Epithelial cell of esophagus (primary cell): ENCODE measurements around the gene RNF220.

ENCODE experiments used
- DNase-seq: peaks from one replicate; pipeline ENCODE4 v3.0.0; 2010; ENCODE audit warnings: low read depth
- H3K4me3 ChIP-seq: 2 replicates; pipeline ENCODE4 v1.5.1; 2011; ENCODE audit warnings: mild to moderate bottlenecking, low read length, control low read depth
- TF ChIP-seq, protein P1 (sequence below): IDR thresholded peaks from 2 replicates; pipeline ENCODE4 v1.5.1; 2011; ENCODE audit warnings: low read depth, mild to moderate bottlenecking, low read length, control low read depth, inconsistent platforms; ENCODE audit not compliant: insufficient read depth; ENCODE audit errors: missing control alignments

The RNF220 gene

DNA sequence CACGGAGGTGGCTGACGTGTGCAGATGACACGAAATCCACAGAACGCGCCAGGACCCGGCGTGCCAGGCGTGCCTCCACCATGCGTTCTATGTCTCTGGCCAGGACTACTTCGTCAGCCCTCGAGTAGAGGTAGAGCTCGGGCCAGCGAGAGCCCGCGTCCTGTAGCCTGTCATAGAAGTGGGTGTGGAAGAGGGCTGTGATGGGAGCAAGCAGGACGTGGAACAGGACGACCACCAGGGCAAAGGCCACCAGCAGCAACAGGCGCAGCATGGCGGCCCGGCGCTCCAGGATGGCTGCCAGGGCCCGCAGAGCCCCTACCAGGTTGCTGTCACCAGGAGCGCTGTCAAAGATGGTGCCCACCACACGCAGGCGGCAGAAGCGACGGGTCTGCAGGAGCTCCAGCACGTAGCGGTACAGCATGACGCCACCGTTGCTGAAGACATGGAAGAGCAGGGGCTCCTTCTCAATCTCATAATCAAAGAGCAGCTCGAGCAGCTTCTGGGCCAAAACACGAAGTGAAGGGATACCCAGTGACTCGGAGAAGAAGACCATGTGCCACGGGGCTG lies 249.6 kb downstream of the RNF220 start:
- TF ChIP-seq, protein P1, sequence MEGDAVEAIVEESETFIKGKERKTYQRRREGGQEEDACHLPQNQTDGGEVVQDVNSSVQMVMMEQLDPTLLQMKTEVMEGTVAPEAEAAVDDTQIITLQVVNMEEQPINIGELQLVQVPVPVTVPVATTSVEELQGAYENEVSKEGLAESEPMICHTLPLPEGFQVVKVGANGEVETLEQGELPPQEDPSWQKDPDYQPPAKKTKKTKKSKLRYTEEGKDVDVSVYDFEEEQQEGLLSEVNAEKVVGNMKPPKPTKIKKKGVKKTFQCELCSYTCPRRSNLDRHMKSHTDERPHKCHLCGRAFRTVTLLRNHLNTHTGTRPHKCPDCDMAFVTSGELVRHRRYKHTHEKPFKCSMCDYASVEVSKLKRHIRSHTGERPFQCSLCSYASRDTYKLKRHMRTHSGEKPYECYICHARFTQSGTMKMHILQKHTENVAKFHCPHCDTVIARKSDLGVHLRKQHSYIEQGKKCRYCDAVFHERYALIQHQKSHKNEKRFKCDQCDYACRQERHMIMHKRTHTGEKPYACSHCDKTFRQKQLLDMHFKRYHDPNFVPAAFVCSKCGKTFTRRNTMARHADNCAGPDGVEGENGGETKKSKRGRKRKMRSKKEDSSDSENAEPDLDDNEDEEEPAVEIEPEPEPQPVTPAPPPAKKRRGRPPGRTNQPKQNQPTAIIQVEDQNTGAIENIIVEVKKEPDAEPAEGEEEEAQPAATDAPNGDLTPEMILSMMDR = no peak
- no peak overlapping the region for H3K4me3 ChIP-seq

DNA sequence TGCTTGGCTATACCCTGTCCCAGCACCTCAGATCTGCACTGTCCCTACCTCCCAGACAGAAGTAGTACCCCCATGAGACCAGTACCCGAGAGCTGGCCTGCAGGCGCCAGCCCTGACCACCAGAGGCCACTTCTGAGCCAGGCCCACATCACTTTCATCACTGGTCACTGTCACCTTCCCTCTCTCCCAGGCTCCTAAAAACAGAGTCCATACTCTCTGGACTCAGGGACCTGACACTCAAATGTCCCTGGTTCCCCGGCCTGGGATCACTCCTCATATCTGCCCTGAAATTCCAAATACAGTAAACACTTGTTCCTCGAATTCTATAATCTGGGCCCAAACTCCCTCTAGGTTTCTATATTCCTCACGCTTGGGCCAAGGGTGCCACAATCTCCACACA lies 250.6 kb downstream of the RNF220 start:
- no peak overlapping the region for H3K4me3 ChIP-seq
- DNase-seq = no peak
- TF ChIP-seq, protein P1 = peak; percentile 76

More for the DNA sequence above, 249.6 kb downstream of the RNF220 start:
- DNase-seq = no peak

DNA sequence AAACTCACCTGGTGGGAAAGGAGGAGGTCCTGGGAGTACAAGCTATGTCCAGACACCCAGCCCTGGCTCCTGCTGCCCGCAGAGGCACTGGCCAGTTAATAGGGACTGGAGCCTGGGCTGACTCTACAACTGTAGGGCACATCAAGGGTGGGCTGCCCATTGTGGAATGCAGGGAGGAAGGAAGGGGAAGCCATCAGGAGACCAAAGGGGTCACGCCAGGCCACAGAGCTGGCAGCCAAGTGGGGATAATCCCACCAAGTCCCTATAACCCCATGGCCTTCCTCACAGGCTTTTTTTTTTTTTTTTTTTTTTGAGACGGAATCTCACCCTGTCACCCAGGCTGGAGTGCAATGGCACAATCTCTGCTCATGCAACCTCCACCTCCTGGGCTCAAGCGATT lies 254.5 kb downstream of the RNF220 start:
- no peak for DNase-seq
- TF ChIP-seq, protein P1 = no peak
- no peak overlapping the region for H3K4me3 ChIP-seq

DNA sequence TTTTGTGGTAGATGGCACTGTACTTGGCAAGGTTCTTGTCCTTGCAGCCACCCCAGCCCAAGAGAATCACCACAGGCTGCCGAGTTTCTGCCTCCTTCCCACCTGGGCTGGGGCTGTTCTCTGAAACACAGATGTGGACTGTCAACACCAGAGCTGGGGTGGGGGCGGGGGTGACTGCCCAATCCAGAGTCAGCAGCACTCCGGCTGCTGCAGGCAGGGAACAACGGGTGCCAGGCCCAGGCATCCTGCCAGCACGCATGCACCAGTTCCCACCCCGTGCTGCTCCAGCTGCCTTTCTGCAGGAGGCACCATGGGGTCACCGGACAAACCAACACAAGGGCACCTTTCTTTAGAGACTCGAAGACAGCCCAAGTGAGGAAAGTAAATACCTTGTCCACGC lies 255.1 kb downstream of the RNF220 start:
- H3K4me3 ChIP-seq = no peak overlapping the region
- no peak for DNase-seq
- TF ChIP-seq, protein P1 = no peak

DNA sequence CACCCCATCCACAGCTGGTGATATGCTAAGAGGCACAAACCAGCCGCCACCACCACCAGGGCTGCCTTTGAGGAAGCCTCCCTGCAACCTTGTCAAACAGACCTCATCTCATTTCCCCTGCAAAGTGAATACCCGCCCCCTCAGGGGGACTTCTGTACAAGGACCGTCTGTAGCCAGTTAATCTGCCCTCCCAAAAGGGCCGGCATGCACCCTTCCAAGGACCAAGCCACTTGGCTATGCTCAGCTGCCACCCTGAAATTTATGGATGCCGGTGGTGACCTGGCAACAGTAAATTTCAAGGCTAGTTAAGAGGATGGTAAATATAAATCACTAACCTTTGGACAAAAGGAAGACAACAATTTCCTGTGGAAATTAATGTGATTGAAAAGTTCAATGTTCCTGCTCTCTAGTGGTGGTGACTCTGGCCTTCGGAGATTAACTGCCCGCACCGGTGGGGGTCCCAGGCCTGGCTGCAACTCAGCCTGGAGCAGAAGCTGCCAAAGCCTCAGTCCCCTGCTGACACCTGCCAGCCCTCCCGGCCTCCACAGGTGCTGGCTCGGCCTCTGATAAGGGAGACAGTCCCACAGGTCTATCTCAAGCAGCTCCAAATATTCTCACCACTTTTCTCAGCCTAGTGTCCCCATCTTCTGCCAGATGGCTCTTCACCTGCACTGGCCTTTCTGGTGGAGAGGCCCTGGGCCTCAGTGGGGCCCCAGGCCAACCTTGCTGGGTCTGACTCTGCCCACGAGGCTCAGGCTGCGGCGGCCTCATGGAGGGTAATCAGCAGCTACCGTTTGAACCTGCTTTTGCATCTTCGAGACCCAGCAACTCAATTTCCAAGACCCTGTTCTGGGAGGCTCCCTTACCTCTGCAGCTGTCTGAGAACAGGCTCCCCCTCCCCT lies 257.0 kb downstream of the RNF220 start:
- DNase-seq = no peak
- H3K4me3 ChIP-seq = no peak overlapping the region
- TF ChIP-seq, protein P1 = no peak

DNA sequence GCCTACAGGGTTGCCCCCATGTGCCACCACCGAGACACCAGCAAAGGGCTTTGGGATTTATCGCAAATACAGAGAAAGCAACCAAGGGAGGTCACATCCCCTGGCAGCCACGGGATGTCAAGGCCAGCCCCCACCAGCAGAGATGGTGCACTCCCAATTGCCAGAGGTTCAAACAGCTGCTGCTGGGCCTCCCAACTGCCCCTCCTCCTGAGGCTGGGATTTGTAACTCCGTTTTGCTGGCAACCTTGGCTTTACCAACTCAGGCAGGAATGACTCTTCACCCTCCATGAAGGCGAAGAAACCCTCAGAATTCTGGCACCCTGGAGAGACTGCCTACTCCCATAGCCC lies 257.6 kb downstream of the RNF220 start:
- TF ChIP-seq, protein P1 = no peak
- H3K4me3 ChIP-seq = no peak overlapping the region
- DNase-seq = no peak
